RWPE1 (cell line): ENCODE data around the gene C9orf152.

Experiments
- CTCF ChIA-PET: fragments of 350-600 bp; sonication (Branson Sonifier 250); formaldehyde crosslinking; extraction: SDS; loops from one replicate; lab custom pipeline; 2021; lab: Yijun Ruan, JAX
- POLR2A ChIA-PET: fragments of 400-600 bp; formaldehyde crosslinking; extraction: SDS; loops from one replicate; lab custom pipeline; 2020; ENCODE audit warnings: antibody characterized with exemption; ENCODE audit not compliant: low non-redundant PET; lab: Yijun Ruan, JAX
- DNase-seq: peaks from one replicate; pipeline ENCODE4 v3.0.0; 2012; ENCODE audit warnings: low spot score
- H3K27ac ChIP-seq: fragments of 450-650 bp; 2 replicates; pipeline ENCODE4 v1.5.1; 2017
- TF ChIP-seq, protein P1 (sequence below): fragments of 450-650 bp; conservative IDR thresholded peaks from 2 replicates; pipeline ENCODE4 v1.5.1; 2017; ENCODE audit warnings: low read depth, mild to moderate bottlenecking

The C9orf152 gene

DNA sequence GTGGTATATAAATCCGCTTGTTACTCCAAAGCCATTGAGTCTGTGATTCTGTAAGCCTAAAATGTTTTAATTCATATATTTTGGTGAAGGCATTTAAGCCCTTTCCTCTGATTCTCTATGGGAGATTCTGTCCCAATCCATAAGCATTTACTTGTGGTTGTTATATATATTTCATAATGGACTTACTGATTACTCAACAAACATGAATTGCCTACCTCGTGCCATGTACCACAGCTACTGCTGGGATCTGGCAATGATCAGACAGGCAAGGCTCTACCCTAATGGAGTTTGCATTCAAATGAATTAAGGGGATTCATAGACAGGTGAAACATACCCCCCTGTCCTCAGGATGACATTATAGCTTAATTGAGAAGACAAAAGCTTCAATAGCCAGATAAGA, 54.5 kb downstream of the C9orf152 start:
- POLR2A ChIA-PET: no interaction called here
- no peak overlapping the region for H3K27ac ChIP-seq
- DNase-seq: no peak
- CTCF ChIA-PET: interaction anchor here (0.6 to 1.2 kb wide), 3 partner anchors 102 to 579 kb away, joined by 3 to 9 read pairs (median 5); no protein-coding TSS in a partner anchor
- TF ChIP-seq, protein P1, sequence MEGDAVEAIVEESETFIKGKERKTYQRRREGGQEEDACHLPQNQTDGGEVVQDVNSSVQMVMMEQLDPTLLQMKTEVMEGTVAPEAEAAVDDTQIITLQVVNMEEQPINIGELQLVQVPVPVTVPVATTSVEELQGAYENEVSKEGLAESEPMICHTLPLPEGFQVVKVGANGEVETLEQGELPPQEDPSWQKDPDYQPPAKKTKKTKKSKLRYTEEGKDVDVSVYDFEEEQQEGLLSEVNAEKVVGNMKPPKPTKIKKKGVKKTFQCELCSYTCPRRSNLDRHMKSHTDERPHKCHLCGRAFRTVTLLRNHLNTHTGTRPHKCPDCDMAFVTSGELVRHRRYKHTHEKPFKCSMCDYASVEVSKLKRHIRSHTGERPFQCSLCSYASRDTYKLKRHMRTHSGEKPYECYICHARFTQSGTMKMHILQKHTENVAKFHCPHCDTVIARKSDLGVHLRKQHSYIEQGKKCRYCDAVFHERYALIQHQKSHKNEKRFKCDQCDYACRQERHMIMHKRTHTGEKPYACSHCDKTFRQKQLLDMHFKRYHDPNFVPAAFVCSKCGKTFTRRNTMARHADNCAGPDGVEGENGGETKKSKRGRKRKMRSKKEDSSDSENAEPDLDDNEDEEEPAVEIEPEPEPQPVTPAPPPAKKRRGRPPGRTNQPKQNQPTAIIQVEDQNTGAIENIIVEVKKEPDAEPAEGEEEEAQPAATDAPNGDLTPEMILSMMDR: no peak

GRCh38 chr9:110152704-110153374, 55.1 kb downstream of the C9orf152 start:
- POLR2A ChIA-PET: no interaction called here
- TF ChIP-seq, protein P1: peak; percentile 89
- peak; percentile 67 for DNase-seq

More at GRCh38 chr9:110152704-110153374, 55.1 kb downstream of the C9orf152 start:
- peak overlapping the region; percentile 30; the same call in 1 of the 2 replicates for H3K27ac ChIP-seq
- CTCF ChIA-PET: interaction anchor here (0.6 to 2.5 kb wide), 6 partner anchors 68 to 251 kb away, joined by 3 to 17 read pairs (median 4); no protein-coding TSS in a partner anchor
